K562 (cell line): ENCODE results near the gene RPL35. TPM values are rescaled to one million over a fixed set of nuclear protein-coding genes. Genes with fewer than 3 reads are reported as not detected.

Experiments used
- ATAC-seq: fragments of 200-7000 bp; cut with Tn5 transposase; 3 replicates; pipeline ENCODE4 v1.9.1; 2020; ENCODE audit warnings: moderate library complexity
- BruUV-seq: library from RNA; stranded (reverse); fragments of 400-500 nt; replicated peaks from 2 replicates; lab custom pipeline; 2021; lab: Mats Ljungman, UMichigan
- CTCF ChIA-PET: fragments of 300-600 bp; formaldehyde crosslinking; extraction: SDS; loops from one replicate; lab custom pipeline; 2021; ENCODE audit warnings: low intra/inter-chr PET ratio; lab: Yijun Ruan, JAX
- POLR2A ChIA-PET: fragments of 300-600, 350-650 bp; sonication (Branson Sonifier 250); formaldehyde crosslinking; extraction: SDS; loops from one replicate; lab custom pipeline; 2021; ENCODE audit warnings: antibody characterized with exemption, inconsistent platforms; lab: Yijun Ruan, JAX
- DNase-seq, 4 experiments: peaks; one replicate each; pipeline versions ENCODE4 v3.0.0 to v3.0.0-alpha.2; 2011 to 2018; ENCODE audit warnings: low spot score in 3 of 4, mixed read lengths in 3 of 4; ENCODE audit errors: extremely low read depth in 1 of 4
- FAIRE-seq: peaks from 2 replicates; lab custom pipeline; 2011; peaks lifted over from hg19 to GRCh38; lab: Jason Lieb, UNC
- H2AFZ ChIP-seq: 2 replicates; pipeline ENCODE4 v1.6.0; 2011; ENCODE audit warnings: low read depth, low read length, control low read depth, inconsistent platforms
- H3K27ac ChIP-seq: fragments of 200-600 bp; 3 replicates; pipeline ENCODE4 v1.8.0; 2011; ENCODE audit warnings: low read depth, mild to moderate bottlenecking, control low read depth, inconsistent platforms, low read length, moderate library complexity, mixed read lengths; ENCODE audit errors: extremely low read depth
- H3K27me3 ChIP-seq, 2 experiments: fragments of 300-600 bp in 1 of 2; 2 replicates in 1 of 2; 3 replicates in 1 of 2; pipeline versions ENCODE4 v1.6.0 to v1.8.0; 2011; ENCODE audit warnings: inconsistent platforms in 2 of 2, low read length in 2 of 2, mild to moderate bottlenecking in 1 of 2, mixed read lengths in 1 of 2, moderate library complexity in 1 of 2; ENCODE audit not compliant: control insufficient read depth in 2 of 2, insufficient read depth in 2 of 2
- H3K36me3 ChIP-seq: fragments of 300-600 bp; 3 replicates; pipeline ENCODE4 v1.8.0; 2011; ENCODE audit warnings: mild to moderate bottlenecking, low read length, inconsistent platforms; ENCODE audit not compliant: control insufficient read depth, insufficient read depth
- H3K4me1 ChIP-seq, 2 experiments: fragments of 200-600 bp in 1 of 2; replicated peaks in 1 of 2; 2 replicates in 1 of 2; 3 replicates in 1 of 2; pipeline versions ENCODE4 v1.5.1 to v1.8.0; 2011; ENCODE audit warnings: inconsistent platforms in 2 of 2, low read length in 2 of 2, mild to moderate bottlenecking in 1 of 2, mixed read lengths in 1 of 2, moderate library complexity in 1 of 2; ENCODE audit not compliant: control insufficient read depth in 2 of 2, insufficient read depth in 2 of 2
- H3K4me2 ChIP-seq: 2 replicates; pipeline ENCODE4 v1.6.1; 2011; ENCODE audit warnings: low read length, control low read depth, inconsistent platforms, mixed read lengths; ENCODE audit not compliant: insufficient read depth
- H3K4me3 ChIP-seq: fragments of 200-600 bp; sonication (generic), shearing (Covaris generic); 2 replicates; pipeline ENCODE4 v1.5.1; 2016; ENCODE audit warnings: control low read depth, inconsistent platforms
- H3K79me2 ChIP-seq: fragments of 200-600 bp; 3 replicates; pipeline ENCODE4 v1.8.0; 2011; ENCODE audit warnings: low read length, inconsistent platforms; ENCODE audit not compliant: control insufficient read depth, insufficient read depth
- H3K9ac ChIP-seq, 2 experiments: 2 replicates each; pipeline versions ENCODE4 v1.6.0 to v1.6.1; 2011; ENCODE audit warnings: low read depth in 2 of 2, low read length in 2 of 2, control low read depth in 1 of 2, inconsistent platforms in 1 of 2, mild to moderate bottlenecking in 1 of 2, mixed read lengths in 1 of 2; ENCODE audit not compliant: insufficient read depth in 1 of 2
- H3K9me1 ChIP-seq: one replicate; pipeline ENCODE4 v1.6.0; 2011; ENCODE audit warnings: inconsistent platforms, mild to moderate bottlenecking, low read length, moderate library complexity; ENCODE audit not compliant: control insufficient read depth, insufficient read depth
- H3K9me3 ChIP-seq: replicated peaks from 2 replicates; pipeline ENCODE4 v1.5.1; 2011; ENCODE audit warnings: low read depth, low read length, inconsistent platforms; ENCODE audit not compliant: control insufficient read depth, insufficient read depth
- H4K20me1 ChIP-seq: replicated peaks from 2 replicates; pipeline ENCODE4 v1.6.1; 2011; ENCODE audit warnings: low read length, inconsistent platforms, mixed read lengths; ENCODE audit not compliant: control insufficient read depth, insufficient read depth
- ARNT ChIP-seq, 2 experiments: fragments of 450-650 bp; IDR thresholded peaks; 2 replicates each; pipeline ENCODE4 v1.6.1; 2016; ENCODE audit warnings: mild to moderate bottlenecking in 1 of 2
- CEBPB ChIP-seq: fragments of 450-650 bp; IDR thresholded peaks from 2 replicates; pipeline ENCODE4 v1.6.1; 2016; ENCODE audit warnings: missing genetic modification characterization, missing compliant biosample characterization
- CTBP1 ChIP-seq: fragments of 450-650 bp; IDR thresholded peaks from 2 replicates; pipeline ENCODE4 v1.6.1; 2016; ENCODE audit warnings: borderline replicate concordance
- FOXK2 ChIP-seq, 2 experiments: fragments of 450-650 bp; IDR thresholded peaks in 1 of 2; conservative IDR thresholded peaks in 1 of 2; 2 replicates each; pipeline ENCODE4 v1.6.1; 2016; ENCODE audit warnings: low read depth in 2 of 2, mild to moderate bottlenecking in 1 of 2
- HNRNPH1 ChIP-seq: fragments of 200-400 bp; formaldehyde crosslinking; optimal IDR thresholded peaks from 2 replicates; pipeline ENCODE3; 2017; ENCODE audit warnings: low read depth, mild to moderate bottlenecking, low read length, moderate library complexity
- NFATC3 ChIP-seq: fragments of 450-650 bp; IDR thresholded peaks from 2 replicates; pipeline ENCODE4 v1.6.1; 2017; ENCODE audit warnings: mild to moderate bottlenecking
- PML ChIP-seq: IDR thresholded peaks from 2 replicates; pipeline ENCODE4 v1.6.1; 2012; ENCODE audit warnings: low read length, inconsistent platforms
- SIRT6 ChIP-seq: IDR thresholded peaks from one replicate; pipeline ENCODE4 v1.6.1; 2012; ENCODE audit warnings: low read depth, mild to moderate bottlenecking, control low read depth, inconsistent platforms, low read length, moderate library complexity
- WGBS: fragments of 100-300 bp; shearing (Covaris generic); methylation state at CpG from one replicate; pipeline ENCODE4 v1.1.6; 2016; ENCODE audit warnings: low coverage, mixed read lengths; ENCODE audit not compliant: insufficient coverage; ENCODE audit errors: missing lambda C conversion rate; 5-methylcytosine and 5-hydroxymethylcytosine counted together
- in situ Hi-C: fragments of 300-500 bp; cut with MboI; formaldehyde crosslinking; loops from 4 replicates; pipeline ENCODE4 v1.15.0; 2018; ENCODE audit warnings: inconsistent platforms, mixed read lengths
- intact Hi-C: fragments of 100-400 bp; cut with micrococcal nuclease; formaldehyde crosslinking; loops from 2 replicates; pipeline ENCODE4 v1.14.2; 2022
- polyA plus RNA-seq, 8 experiments: library from polyadenylated mRNA; depleted of rRNA in 4 of 8; stranded (reverse) in 5 of 8; unstranded in 3 of 8; fragments of >200 nt; fragmentation: Nextera tagmentation in 2 of 8; fragmentation: Illumina TruSeq in 1 of 8; extraction: Ambion mirVana in 2 of 8; extraction: Trizol in 1 of 8; gene quantifications; 2 replicates each; pipeline versions ENCODE4 v1.2.1 to v1.2.3, GENCODE V29; 2011 to 2014; ENCODE audit warnings: inconsistent platforms in 1 of 8, missing spikeins in 1 of 8
- total RNA-seq, 7 experiments: library from RNA; depleted of rRNA in 6 of 7; stranded (reverse); fragments of >200 nt in 6 of 7; fragmentation: Illumina TruSeq in 2 of 7; extraction: Trizol in 2 of 7; gene quantifications; 2 replicates each; pipeline versions ENCODE4 v1.2.1 to v1.2.3, GENCODE V29; 2011 to 2021; ENCODE audit warnings: low replicate concordance in 1 of 7

The RPL35 gene
- total and polyA plus RNA-seq, 9 of the 15 experiments (the other 6 are each of a cell fraction or from before 2014, with no cell fraction given), result 1,755 to 5,101 (median 3,405) TPM

DNA sequence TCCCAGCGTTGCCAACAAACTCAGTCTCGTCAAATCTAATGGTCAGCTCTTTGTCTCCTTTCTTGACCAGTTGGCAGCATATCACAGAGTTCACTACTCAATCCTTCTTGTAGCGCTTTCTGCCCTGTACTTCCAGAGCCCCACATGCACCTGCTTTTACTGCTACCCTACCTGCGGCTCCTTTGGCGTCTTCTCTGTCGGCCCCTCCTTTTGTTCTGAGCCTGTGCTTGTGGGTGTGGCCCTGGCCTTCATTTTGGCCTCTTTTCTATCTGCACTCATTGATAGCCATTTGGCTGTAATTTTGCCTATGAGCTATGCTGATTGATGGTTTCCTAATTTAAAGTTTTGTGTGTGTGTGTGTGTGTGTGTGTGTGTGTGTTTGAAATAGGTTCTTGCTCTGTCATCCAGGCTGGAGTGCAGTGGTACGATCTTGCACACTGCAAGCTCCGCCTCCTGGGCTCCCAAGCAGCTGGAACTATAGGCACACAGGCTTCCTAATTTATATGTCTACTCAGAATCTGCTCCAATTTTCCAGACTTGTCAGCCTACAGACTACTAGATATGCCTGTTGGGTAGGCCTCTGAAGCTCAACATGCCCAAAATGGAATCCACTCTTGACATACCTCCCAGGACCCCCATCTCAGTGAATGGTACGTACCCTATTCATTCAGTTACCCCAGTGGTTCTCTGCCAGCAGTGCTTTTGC is 32.4 kb upstream of the RPL35 start:
- intact Hi-C loops (loop anchor here (1.0 to 5.0 kb wide), 2 partner anchors 37 to 120 kb away; no protein-coding TSS in a partner anchor), in situ Hi-C loops (no loop called here)
- Histone ChIP-seq H3K4me2 (no peak overlapping the region), H3K9me3 (no peaks in the 10 kb centered on the region; the same call in 1 of the 2 replicates), H4K20me1 (0 out of 2 replicates have a peak, but pooled peaks cover 3% of the 10 kb centered on the region), H3K9me1 (no peaks in the 10 kb centered on the region), H3K27me3 (no peaks in the 10 kb centered on the region), H3K4me3 (no peak overlapping the region), H3K79me2 (no peaks in the 10 kb centered on the region), H2AFZ (no peak overlapping the region), H3K4me1 (peaks cover 2 to 5% of the 10 kb centered on the region in 2 experiments; a peak in 4 of 5 replicates), H3K27ac (no peak overlapping the region), H3K36me3 (peaks cover 63% of the 10 kb centered on the region), H3K9ac (no peak overlapping the region)
- FAIRE-seq, result no peak
- POLR2A ChIA-PET, result interaction anchor here (1.3 to 2.3 kb wide), 2 partner anchors 16 to 32 kb away, joined by 6 to 11 read pairs; partner anchors contain the start of genes ARPC5L and RPL35
- 92% methylated on average over 7 of the region's 9 CpGs for WGBS
- DNase-seq, result no peak
- CTCF ChIA-PET, result interaction anchor here (0.9 to 1.3 kb wide), 2 partner anchors 120 to 122 kb away, joined by 4 to 15 read pairs; partner anchors contain the start of gene NR6A1
- no peak for ATAC-seq
- TF ChIP-seq ARNT (IDR thresholded peaks at IDR 0.05), result no peak
- TF ChIP-seq NFATC3, result no peak
- no peak for TF ChIP-seq SIRT6
- TF ChIP-seq FOXK2 (conservative IDR thresholded peaks at IDR 0.05 in 1 of 2, IDR thresholded peaks at IDR 0.05 in 1 of 2; ENCODE audit: low read depth in 2 of 2), result no peak
- TF ChIP-seq PML, result no peak
- no peak for TF ChIP-seq CTBP1
- TF ChIP-seq HNRNPH1, result no peak
- peak; percentile 37; the same call in 1 of the 2 replicates for TF ChIP-seq CEBPB (tag)
- TF ChIP-seq, all 486 proteins: peak for 1
- no TSS peak for BruUV-seq
